A673 (cell line): ENCODE data around the gene ANKRD27. TPM values are rescaled to one million over a fixed set of nuclear protein-coding genes. Genes with fewer than 3 reads are reported as not detected.
"Not testable (repeated sequence)": the region's sequence is repeated elsewhere in the genome, so short reads cannot be mapped to it uniquely, and the experiment has no call there.

Source experiments
- BruUV-seq: library from RNA; stranded (reverse); fragments of 400-500 nt; replicated peaks from 2 replicates; lab custom pipeline; 2021; lab: Mats Ljungman, UMichigan
- CTCF ChIA-PET: fragments of 300-600 bp; sonication (Branson Sonifier 250); formaldehyde crosslinking; loops from one replicate; lab custom pipeline; 2022; ENCODE audit warnings: antibody characterized with exemption; lab: Charles Lee
- POLR2A ChIA-PET: fragments of 300-600 bp; sonication (Branson Sonifier 250); formaldehyde crosslinking; loops from one replicate; lab custom pipeline; 2022; ENCODE audit warnings: antibody characterized with exemption; ENCODE audit not compliant: low non-redundant PET; lab: Charles Lee
- DNase-seq: peaks from one replicate; pipeline ENCODE4 v3.0.0-alpha.2; 2015; ENCODE audit warnings: low spot score
- H3K27ac ChIP-seq: fragments of 200-600 bp; sonication (generic); 2 replicates; pipeline ENCODE4 v1.5.1; 2016; ENCODE audit warnings: mixed run types, low read depth, mild to moderate bottlenecking, mixed read lengths, antibody characterized with exemption, low read length; ENCODE audit not compliant: poor library complexity, severe bottlenecking
- H3K27me3 ChIP-seq: fragments of 200-600 bp; sonication (generic); replicated peaks from 2 replicates; pipeline ENCODE4 v1.6.1; 2017; ENCODE audit warnings: mixed run types, low read depth, mild to moderate bottlenecking, mixed read lengths, antibody characterized with exemption, low read length; ENCODE audit not compliant: insufficient read depth, poor library complexity
- H3K36me3 ChIP-seq: fragments of 200-600 bp; sonication (generic); 2 replicates; pipeline ENCODE4 v1.6.1; 2016; ENCODE audit warnings: mixed run types, mild to moderate bottlenecking, mixed read lengths, antibody characterized with exemption, low read length; ENCODE audit not compliant: insufficient read depth, poor library complexity, severe bottlenecking
- H3K4me1 ChIP-seq: fragments of 200-600 bp; sonication (generic); 2 replicates; pipeline ENCODE4 v1.6.1; 2017; ENCODE audit warnings: mixed run types, mild to moderate bottlenecking, mixed read lengths, antibody characterized with exemption, low read length; ENCODE audit not compliant: insufficient read depth, poor library complexity, severe bottlenecking
- H3K4me3 ChIP-seq: fragments of 200-600 bp; sonication (generic); 2 replicates; pipeline ENCODE4 v1.5.1; 2016; ENCODE audit warnings: low read depth, mixed run types, mild to moderate bottlenecking, mixed read lengths, low read length; ENCODE audit not compliant: poor library complexity, severe bottlenecking
- H3K9me3 ChIP-seq: fragments of 200-600 bp; sonication (generic); 2 replicates; pipeline ENCODE4 v1.6.1; 2016; ENCODE audit warnings: mixed run types, low read depth, mild to moderate bottlenecking, mixed read lengths, antibody characterized with exemption, low read length; ENCODE audit not compliant: poor library complexity, severe bottlenecking
- CTCF ChIP-seq: fragments of 300-800, 200-600 bp; sonication (generic); conservative IDR thresholded peaks from 2 replicates; pipeline ENCODE4 v1.5.1; 2017; ENCODE audit warnings: low read depth, mild to moderate bottlenecking, antibody characterized with exemption, low read length, moderate library complexity, mixed read lengths
- EZH2 ChIP-seq: fragments of 200-600 bp; sonication (generic); IDR thresholded peaks from 2 replicates; pipeline ENCODE4 v1.6.1; 2017; ENCODE audit warnings: borderline replicate concordance, low read depth, mild to moderate bottlenecking, mixed read lengths, antibody characterized with exemption, low read length; ENCODE audit not compliant: poor library complexity, severe bottlenecking
- intact Hi-C: fragments of 100-400 bp; cut with micrococcal nuclease; formaldehyde crosslinking; loops from one replicate; pipeline ENCODE4 v1.10.0; 2022; ENCODE audit not compliant: unreplicated experiment
- total RNA-seq: library from RNA; stranded (reverse); gene quantifications from 2 replicates; pipeline ENCODE4 v1.2.3, GENCODE V29; 2021

ANKRD27 gene
- total RNA-seq, 1 experiment from 2014 or later, result 25.0 TPM

- ChIA-PET POLR2A (no interaction called here), CTCF (interaction anchor here (0.7 kb wide), 1 partner anchor 49 kb away, joined by 7 read pairs; no protein-coding TSS in a partner anchor)
- no TSS peak for BruUV-seq
- Histone ChIP-seq H3K27ac (no peak overlapping the region), H3K36me3 (no peaks in the 10 kb centered on the region), H3K9me3 (no peaks in the 10 kb centered on the region), H3K4me3 (no peak overlapping the region), H3K27me3 (no peaks in the 10 kb centered on the region), H3K4me1 (no peaks in the 10 kb centered on the region)
- no peak for DNase-seq
- TF ChIP-seq EZH2 (no peak), CTCF (no peak)
- intact Hi-C loops, result no loop called here
Measured at GRCh38 chr19:32661318-32661717, 13.7 kb downstream of the ANKRD27 start.

GRCh38 chr19:32658527-32658926 lies 16.5 kb downstream of the ANKRD27 start:
- Histone ChIP-seq H3K27me3 (no peaks in the 10 kb centered on the region), H3K9me3 (no peaks in the 10 kb centered on the region), H3K4me3 (no peak overlapping the region), H3K4me1 (no peaks in the 10 kb centered on the region), H3K36me3 (no peaks in the 10 kb centered on the region), H3K27ac (no peak overlapping the region)
- no peak for DNase-seq
- intact Hi-C loops, result no loop called here
- POLR2A ChIA-PET, result no interaction called here
- CTCF ChIA-PET, result no interaction called here
- TF ChIP-seq EZH2 (no peak), CTCF (no peak)
- no TSS peak for BruUV-seq

- H3K27ac ChIP-seq, result no peak overlapping the region
- no peaks in the 10 kb centered on the region for H3K9me3 ChIP-seq
- no peaks in the 10 kb centered on the region for H3K36me3 ChIP-seq
- POLR2A ChIA-PET, result no interaction called here
- TF ChIP-seq CTCF, result no peak
- no peak for TF ChIP-seq EZH2
- CTCF ChIA-PET, result no interaction called here
- H3K27me3 ChIP-seq, result no peaks in the 10 kb centered on the region
- no peak for DNase-seq
- intact Hi-C loops, result no loop called here
- H3K4me3 ChIP-seq, result no peak overlapping the region
- H3K4me1 ChIP-seq, result no peaks in the 10 kb centered on the region
- no TSS peak for BruUV-seq
Measured at GRCh38 chr19:32658075-32658474, 16.9 kb downstream of the ANKRD27 start.

GRCh38 chr19:32656379-32656778 lies 18.6 kb downstream of the ANKRD27 start:
- H3K4me3 ChIP-seq, BruUV-seq, DNase-seq, H3K27ac ChIP-seq, H3K27me3 ChIP-seq, H3K4me1 ChIP-seq, intact Hi-C loops, H3K36me3 ChIP-seq, H3K9me3 ChIP-seq, POLR2A ChIA-PET: not testable (repeated sequence)
- CTCF ChIA-PET, result interaction anchor here (0.7 kb wide), 1 partner anchor 56 kb away, joined by 9 read pairs; no protein-coding TSS in a partner anchor
